Gastroesophageal sphincter (tissue), 3 donors: ENCODE results near the gene TAF1B.

Source experiments
- CTCF ChIP-seq, 4 experiments: fragments of 200-600 bp in 2 of 4; fragments of 450-650 bp in 2 of 4; sonication (generic) in 1 of 4; IDR thresholded peaks; one replicate each; pipeline ENCODE4 v1.5.1; 2017 to 2019; ENCODE audit warnings: antibody characterized with exemption in 4 of 4, mild to moderate bottlenecking in 2 of 4, moderate library complexity in 2 of 4
- EP300 ChIP-seq: sonication (generic); formaldehyde crosslinking; IDR thresholded peaks from one replicate; pipeline ENCODE4 v1.6.1; 2017; ENCODE audit warnings: antibody characterized with exemption, mild to moderate bottlenecking
- POLR2A ChIP-seq, 2 donors: fragments of 450-650 bp; IDR thresholded peaks; one replicate each; pipeline ENCODE4 v1.6.1; 2017; ENCODE audit warnings: antibody characterized with exemption in 2 of 2, mild to moderate bottlenecking in 2 of 2, moderate library complexity in 1 of 2
- POLR2AphosphoS5 ChIP-seq: sonication (generic); formaldehyde crosslinking; IDR thresholded peaks from one replicate; pipeline ENCODE4 v1.6.1; 2017; ENCODE audit warnings: antibody characterized with exemption

GRCh38 chr2:9937258-9937657, 94.0 kb downstream of the TAF1B start:
- no peak for TF ChIP-seq CTCF (IDR thresholded peaks at IDR 0.05)
- TF ChIP-seq POLR2A (IDR thresholded peaks at IDR 0.05), result no peak
- no peak for TF ChIP-seq POLR2AphosphoS5
- no peak for TF ChIP-seq EP300
